Tibial nerve (tissue), 3 donors: ENCODE data around the gene SLC35A2.

Source experiments
- POLR2A ChIP-seq, 2 donors: fragments of 450-650 bp; IDR thresholded peaks; one replicate each; pipeline ENCODE4 v1.6.1; 2017; ENCODE audit warnings: antibody characterized with exemption in 2 of 2, mild to moderate bottlenecking in 2 of 2, moderate library complexity in 2 of 2
- TF ChIP-seq, protein P1 (sequence below), 5 experiments: fragments of 200-600 bp in 3 of 5; fragments of 450-650 bp in 2 of 5; sonication (generic) in 3 of 5; IDR thresholded peaks; one replicate each; pipeline ENCODE4 v1.5.1; 2016 to 2019; ENCODE audit warnings: antibody characterized with exemption in 5 of 5, mild to moderate bottlenecking in 3 of 5, moderate library complexity in 2 of 5

GRCh38 chrX:48909703-48910294 lies 1.6 kb downstream of the SLC35A2 start:
- TF ChIP-seq, protein P1, sequence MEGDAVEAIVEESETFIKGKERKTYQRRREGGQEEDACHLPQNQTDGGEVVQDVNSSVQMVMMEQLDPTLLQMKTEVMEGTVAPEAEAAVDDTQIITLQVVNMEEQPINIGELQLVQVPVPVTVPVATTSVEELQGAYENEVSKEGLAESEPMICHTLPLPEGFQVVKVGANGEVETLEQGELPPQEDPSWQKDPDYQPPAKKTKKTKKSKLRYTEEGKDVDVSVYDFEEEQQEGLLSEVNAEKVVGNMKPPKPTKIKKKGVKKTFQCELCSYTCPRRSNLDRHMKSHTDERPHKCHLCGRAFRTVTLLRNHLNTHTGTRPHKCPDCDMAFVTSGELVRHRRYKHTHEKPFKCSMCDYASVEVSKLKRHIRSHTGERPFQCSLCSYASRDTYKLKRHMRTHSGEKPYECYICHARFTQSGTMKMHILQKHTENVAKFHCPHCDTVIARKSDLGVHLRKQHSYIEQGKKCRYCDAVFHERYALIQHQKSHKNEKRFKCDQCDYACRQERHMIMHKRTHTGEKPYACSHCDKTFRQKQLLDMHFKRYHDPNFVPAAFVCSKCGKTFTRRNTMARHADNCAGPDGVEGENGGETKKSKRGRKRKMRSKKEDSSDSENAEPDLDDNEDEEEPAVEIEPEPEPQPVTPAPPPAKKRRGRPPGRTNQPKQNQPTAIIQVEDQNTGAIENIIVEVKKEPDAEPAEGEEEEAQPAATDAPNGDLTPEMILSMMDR (IDR thresholded peaks at IDR 0.05) = no peak
- no peak for TF ChIP-seq POLR2A (IDR thresholded peaks at IDR 0.05)
